NCI-H2227 (cell line): ENCODE data around the gene POPDC3.
"Not testable (repeated sequence)": the region's sequence is repeated elsewhere in the genome, so short reads cannot be mapped to it uniquely, and the experiment has no call there.

Source experiments
- DNase-seq: peaks from one replicate; lab custom pipeline; 2025; ENCODE audit not compliant: unreplicated experiment; lab: John Stamatoyannopoulos, UW

POPDC3 gene, protein sequence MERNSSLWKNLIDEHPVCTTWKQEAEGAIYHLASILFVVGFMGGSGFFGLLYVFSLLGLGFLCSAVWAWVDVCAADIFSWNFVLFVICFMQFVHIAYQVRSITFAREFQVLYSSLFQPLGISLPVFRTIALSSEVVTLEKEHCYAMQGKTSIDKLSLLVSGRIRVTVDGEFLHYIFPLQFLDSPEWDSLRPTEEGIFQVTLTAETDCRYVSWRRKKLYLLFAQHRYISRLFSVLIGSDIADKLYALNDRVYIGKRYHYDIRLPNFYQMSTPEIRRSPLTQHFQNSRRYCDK

DNA sequence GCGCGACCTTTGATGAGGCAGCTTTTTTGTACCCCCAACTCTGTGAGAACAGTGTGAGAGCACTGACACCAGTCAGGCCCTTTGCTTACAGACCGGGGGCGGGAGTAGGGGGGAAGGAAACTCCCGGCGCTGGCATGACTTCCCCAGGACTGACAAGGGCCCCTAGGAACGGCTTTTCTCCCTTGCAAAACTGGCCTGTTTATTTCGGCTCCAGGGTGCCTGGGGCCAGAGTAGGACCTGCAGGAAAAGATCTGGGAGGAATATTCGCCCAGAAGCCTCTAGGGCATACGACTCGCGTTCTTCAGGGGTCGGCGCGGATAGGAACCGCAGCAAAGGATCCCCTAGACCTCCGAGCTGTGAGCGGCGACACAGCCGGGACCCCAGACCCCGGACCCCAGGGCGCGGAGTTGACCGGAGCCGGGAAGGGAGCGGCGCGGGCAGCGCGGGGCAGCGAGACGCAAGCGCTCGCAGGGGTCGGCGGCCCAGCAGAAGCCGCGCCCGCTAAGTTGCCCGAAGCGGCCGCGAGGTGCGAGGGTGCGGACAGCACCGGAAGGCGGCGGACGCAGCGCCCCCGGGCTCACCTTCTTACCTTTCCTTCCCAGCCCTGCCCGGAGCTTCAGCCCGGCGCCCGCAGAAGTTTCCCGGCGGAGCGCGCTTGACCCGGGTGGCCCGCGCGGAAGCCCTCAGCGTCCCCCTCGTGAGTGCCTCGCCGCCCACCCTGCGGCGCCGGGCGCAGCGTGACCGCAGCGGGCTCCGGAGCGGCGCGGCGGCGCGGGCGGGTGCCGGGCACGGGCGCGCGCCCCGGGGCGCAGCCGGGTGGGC is at the start of gene POPDC3:
Gene POPDC3 (minus strand): TSS at position 771 of the 822 bp plus-strand sequence. CDS start 18,105 bp downstream, outside the sequence.
- peak; percentile 67 for DNase-seq

DNA sequence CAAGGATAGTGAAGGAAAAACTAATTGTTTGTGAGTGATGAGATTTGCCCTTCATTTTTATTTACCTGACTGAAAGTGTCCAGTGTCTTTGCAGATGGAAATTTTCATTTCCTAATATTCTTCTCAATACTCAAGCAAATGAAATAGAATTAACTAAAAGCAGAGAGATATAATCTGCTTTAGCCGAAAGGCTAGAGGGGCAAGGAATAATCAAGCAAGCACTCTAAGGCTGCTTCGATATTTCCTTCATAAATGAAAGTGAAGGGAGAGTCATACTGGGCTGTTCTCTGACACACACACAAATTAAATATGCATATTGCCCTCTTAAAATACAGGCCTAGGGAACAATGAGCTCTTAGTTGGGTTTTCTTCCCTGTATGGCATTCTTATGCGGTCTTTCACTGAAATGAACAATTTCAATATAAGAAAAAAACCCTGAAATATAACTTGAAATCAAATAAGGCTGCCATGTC is 47.5 kb upstream of the POPDC3 start:
- no peak for DNase-seq

DNA sequence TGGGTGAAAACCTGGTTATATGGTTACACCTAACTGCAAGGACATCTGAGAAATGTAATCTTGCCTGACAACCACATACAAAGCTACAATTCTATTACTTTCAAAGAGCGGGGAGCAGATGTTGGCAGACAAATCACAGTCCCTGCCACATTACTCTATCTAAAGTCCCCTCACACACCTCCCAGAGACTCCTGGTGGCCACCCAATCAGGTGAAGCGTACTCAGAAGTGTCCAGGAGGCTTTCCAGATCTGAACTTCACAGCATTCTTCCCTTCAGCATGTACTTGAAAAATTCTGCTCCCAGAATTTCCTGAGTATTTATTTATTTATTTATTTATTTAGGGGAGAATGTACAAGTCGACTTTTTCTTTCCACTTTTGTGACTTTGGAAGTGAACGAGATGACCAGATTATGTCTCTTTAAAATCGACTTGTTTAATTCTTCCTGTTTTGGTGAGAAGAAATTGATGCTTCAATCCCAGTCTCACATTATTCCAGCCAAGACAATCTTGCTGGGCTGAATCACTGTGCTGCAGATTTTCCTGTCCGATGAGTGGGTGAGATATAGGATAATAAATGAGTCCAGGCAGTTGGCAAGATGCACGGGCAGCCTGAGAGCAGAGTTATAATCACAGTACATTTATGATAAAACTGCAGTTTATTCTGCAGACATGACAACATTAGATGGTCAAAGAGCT is 46.9 kb upstream of the POPDC3 start:
- no peak for DNase-seq

DNA sequence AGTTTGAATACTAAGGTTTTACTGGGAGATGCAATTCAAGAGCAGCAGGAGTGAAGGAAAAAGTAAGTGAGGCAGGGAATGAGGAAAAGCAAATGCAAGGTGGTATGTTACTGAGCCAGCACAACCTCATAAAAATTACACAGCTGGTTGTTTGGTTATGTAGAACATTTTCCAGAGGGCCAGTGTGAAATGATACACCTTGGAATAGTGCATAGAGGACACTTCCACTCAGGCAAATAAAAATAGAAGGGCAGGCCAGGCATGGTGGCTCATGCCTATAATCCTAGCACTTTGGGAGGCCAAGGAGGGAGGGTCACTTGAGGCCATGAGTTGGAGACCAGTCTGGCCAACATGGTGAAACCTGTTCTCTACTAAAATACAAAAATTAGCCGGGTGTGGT is 43.4 kb upstream of the POPDC3 start:
- no peak for DNase-seq

DNA sequence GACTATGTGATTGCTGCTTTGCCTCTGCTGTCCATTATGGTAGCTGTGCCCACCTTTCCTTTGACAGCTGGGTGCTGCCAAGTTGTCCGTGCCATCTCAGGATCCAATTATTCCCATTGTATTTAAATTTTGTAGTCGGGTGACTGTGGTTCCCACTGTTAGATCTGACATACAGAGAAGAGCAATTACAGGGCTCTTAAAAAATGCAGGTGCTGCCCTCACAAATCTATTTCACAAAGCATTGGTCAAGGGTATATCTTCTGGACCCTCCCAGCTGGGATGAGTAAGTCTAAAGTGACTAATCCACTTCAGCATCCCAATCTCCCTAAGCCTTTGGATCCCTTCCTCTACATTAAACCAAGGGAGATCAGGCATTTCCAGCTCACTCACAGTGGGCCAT is 41.4 kb upstream of the POPDC3 start:
- DNase-seq, result not testable (repeated sequence)

DNA sequence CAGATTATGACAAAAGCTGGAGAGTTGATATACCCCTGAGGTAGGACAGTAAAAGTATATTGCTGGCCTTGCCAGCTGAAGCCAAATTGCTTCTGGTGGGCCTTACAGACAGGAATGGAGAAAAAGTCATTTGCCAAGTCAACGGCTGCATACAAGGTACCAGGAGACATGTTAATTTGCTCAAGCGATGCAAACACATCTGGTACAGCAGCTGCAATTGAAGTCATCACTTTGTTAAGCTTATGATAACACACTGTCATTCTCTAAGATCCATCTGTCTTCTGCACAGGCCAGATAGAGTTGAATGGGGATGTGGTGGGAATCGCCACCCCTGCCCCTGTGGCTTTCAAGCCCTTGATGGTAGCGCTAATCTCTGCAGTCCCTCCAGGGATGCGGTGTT is 40.4 kb upstream of the POPDC3 start:
- DNase-seq, result no peak

DNA sequence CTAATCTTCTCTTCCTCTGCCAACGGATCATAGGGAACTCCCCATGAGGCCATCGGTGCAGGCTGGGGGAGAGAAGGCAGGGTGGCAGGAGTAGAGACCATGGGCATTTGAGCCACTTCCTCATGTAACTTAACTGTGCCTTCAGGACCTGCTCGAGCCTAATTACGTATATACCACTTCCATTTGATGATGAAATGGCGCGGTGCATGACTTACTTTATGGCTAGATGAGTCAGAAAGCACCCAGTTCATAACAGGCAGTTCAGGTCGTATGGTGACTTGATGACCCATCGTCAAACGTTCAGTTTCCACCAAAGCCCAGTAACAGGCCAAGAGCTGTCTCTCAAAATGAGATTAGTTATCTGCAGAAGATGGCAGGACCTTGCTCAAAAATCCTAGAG is 39.4 kb upstream of the POPDC3 start:
- DNase-seq, result not testable (repeated sequence)

DNA sequence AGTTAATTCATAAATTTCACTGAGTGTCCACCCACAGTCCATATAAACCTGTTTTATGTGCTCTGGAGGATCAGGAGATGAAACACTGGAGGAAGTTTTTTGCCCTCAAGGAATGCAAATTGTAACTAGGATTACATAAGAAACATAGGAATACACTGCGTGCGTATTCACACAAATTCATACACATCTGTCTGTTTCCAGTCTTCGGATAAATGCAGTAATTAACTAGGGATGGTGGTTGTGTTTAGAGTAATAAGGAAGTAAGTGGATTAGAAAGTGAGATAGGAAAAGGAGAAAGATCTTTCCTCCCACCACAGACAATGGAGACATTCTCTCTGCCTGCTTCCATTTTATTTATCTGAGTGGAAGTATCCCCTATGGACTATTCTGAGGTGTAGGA is 35.7 kb upstream of the POPDC3 start:
- no peak for DNase-seq

DNA sequence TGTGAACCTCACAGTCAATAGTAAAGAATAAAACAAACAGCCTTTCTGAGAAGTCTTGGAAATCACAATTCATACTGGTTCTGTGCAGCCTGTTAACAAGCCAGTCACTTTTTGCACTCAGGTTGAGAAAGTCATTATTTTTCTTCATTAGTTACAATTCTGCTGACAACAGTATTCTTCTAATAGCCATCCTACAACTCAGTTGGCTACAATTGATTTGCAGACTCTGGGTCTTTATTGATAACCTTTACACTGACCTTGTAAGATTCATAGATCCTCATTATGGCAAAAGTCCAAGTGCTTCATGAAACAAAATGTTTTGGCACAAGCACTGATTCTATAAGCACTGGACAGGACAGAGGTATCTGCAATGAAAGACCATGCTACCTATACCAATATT is 34.9 kb upstream of the POPDC3 start:
- no peak for DNase-seq

DNA sequence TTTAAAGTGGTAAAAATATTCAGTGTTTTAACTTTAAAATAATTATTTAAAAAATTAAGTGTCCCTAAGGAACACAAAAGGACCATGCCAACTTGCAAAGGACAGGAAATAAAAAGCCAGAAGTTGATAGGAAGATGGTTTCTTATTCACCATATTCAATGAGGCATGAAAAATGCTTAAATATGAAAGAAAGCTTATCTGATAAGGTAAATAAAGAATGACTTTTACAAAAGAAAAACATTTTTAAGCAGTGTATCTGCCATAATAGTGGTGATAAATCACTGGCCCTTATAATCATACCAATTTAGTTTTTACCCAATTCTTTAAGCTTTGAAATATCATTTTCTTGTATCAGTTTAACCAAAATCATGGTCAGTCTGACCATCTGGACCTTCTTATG is 33.5 kb upstream of the POPDC3 start:
- no peak for DNase-seq

DNA sequence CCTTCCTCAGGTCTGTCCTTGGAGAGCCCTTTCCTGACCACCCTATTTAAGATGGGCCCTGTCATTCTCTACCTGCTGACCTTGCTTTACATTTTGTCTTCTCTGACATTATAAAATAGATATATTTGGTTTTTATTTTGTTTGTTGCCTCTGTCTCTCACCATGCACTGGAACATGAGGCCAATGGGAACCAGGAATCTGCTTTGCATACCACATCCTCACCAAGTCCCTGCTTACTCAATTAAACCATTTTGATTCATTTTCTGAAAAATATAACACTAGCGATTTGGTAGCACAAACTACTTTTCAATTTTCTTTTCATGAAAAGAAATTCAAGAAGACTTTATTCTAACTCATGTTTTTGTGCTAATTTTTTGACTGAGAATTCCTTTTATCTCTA is 32.8 kb upstream of the POPDC3 start:
- DNase-seq, result no peak

DNA sequence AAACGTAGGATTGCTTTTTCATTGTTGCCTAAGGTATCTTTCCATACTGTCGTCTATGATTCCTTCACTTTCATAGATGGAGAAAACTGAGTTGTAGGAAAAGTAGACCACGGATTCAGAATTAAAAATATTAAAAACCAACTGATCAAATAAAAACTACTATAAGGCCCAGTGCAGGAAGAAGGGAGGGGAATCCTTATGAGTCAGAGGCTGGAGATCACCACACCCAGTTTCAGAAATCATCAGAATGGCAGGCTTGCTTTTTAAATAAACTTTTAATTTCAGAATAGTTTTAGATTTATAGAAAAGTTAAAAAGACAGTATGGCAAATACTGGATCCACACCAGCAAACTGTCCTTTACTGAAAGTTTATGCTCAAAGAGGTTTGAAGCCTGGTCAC is 32.0 kb upstream of the POPDC3 start:
- DNase-seq, result no peak

DNA sequence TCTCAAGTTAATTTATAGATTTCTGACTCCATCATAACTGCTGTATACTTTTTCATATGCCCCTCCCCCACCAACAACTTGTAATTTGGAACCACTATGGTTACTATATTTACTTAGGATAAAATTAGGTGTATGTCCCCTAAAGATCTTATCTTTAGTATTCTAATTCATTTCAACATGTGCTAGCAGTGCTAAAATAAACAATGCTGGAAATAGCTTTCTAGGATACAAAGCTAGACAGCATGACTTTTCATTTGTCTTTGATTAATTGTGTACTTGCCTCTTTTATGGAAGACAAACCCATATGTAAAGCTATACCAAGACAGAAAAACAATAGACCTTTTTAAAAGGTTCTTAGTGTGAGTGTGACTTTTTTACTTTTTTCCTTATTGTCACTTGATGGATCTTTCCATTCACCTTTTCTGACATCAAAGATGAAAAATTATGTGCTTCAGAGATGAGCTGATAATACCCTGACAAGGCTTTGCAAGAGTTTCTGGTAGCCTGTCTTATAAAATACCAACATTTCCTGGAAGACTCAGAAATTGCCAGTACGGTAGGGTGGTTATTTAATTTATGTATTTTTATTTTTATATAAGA is 31.2 kb upstream of the POPDC3 start:
- no peak for DNase-seq

DNA sequence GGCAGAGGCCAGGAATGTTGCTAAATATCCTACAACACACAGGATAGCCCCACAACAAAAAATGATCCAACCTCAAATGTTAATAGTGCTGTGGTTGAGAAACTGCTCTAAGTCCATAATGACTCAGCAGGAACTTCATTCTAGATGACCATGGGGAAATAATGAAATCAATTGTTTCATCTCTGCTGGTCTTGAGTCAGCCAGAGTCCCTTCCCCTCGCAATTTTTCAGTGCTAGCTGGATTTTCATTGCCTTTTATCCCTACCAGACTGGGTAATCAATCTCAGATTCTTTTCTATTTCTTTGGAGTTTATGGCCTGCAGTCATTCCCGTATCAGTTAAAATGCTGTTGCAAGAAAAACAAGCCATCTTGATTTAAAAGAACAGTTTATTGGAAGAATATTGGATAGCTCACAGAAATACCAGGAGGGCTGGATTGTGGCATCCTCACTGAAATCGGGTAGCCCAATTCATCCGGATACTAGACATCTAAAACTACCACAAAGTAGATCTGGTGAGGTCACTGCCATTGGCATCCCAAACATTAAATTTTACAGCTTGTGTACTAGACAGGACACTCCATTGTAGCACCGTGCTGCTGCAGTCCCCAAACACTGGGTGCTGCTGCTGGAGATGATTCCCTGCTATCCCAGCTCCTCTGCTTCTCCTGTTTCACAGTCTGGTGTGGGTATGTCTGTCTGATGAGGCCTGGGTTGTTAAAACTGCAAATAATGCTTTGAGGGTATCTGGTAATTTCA is 30.3 kb upstream of the POPDC3 start:
- no peak for DNase-seq

DNA sequence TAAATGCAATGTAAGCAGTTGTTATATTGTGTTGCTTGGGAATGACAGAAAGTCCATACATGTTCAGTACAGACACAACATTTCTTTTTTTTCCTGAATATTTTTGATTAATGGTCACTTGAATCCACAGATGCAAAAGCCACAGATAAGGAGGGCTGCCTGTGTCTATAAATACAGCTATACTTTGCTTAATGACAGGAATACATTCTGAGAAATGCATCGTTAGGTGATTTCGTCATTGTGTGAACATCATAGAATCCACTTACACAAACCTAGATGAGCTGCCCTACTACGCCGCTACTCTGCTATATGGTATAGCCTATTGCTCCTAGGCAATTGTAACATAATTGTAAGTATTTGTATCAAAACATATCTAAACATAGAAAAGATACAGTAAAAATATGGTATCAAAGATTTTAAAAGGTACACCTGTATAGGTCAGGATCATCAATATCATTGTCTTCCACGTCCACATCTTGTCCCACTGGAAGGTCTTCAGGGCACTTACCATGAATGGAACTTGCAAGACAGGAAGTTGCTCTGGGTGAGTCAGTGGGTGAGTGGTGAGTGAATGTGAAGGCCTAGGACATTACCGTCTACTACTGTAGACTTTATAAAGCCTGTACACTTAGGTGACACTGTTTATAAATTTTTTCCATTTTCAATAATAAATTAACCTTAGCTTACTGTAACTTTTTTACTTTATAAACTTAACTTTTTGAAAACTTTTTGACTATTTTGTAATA is 27.9 kb upstream of the POPDC3 start:
- DNase-seq, result no peak

DNA sequence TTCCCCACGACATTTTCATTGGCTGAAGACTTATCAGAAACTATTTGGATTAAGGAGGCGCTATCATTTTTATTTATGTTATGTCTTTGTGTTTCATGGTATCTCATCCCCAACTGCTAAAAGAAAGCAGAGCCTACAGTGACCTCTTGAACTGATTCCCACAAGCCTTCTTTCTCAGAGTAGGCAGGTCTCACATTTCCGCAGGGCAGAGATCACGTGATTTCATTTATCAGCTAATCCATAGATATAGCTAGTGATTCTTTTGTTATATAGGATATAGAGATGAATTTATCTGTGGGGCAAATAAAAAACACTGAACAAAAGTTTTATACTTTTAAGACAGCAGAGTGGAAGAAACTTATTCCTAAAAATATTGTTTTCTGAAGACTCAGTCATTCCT is 25.0 kb upstream of the POPDC3 start:
- DNase-seq, result no peak

DNA sequence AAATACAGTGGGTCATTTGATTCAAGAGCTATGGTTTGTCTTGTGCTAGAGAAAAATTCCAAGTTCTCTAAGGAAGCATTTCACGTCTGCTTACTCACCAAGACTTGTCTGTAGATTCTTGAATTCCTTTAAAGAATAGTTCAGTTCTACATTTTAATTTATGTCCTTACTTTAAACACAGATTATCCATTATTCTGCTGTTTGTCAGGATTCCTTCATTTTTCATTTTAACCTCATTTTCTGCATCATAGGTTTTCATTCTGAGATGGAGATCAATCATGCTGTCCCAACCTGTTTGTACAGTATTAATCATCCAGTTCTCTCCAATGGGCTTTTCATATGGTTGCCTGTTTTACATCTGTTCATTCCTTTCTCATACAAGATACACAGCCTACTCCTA is 24.5 kb upstream of the POPDC3 start:
- DNase-seq, result no peak

DNA sequence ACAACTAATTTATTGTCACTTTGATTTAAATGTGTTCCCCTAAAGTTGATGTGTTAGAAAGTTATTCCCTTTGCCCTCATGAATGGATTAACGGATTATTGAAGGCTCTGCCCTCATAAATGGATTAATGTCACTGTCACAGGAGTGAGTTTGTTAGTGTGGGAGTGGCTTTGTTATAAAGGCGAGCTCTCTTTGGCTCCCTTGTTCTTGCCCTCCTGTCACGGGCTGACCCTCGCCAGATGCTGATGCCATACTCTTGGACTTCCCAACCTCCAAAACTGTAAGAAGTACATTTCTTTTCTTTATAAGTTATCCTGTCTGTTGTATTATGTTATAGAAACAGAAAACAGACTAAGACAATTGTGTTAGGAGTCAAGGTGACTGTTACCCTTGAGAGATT is 22.7 kb upstream of the POPDC3 start:
- no peak for DNase-seq

DNA sequence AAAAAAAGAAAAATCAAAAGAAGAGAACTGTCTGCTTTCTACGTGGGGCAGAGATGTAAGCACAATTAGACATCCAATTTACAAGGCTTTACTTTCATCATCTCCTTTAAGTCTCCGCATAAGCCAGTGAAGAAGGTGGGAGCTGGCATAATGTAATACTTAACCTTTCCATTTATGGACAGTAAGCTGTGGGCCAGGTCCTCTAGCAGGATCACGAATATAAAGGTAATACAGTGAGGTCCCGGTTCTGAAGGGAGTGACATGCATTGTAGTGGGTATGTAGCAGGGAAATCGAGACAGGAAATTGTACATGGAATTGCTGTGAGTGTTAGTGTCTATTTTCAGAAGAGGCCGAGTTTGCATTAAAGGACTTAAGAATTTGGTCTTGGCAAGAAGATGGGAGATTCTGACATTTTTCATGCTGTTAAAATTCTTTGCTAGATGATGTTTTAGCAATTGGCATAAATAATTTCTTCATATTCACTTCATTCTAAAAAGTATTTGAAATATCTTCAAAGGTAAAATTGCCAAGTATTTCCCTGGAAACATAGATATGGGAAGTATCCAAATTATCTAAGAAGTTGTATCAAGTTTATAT is 20.4 kb upstream of the POPDC3 start:
- DNase-seq, result no peak

DNA sequence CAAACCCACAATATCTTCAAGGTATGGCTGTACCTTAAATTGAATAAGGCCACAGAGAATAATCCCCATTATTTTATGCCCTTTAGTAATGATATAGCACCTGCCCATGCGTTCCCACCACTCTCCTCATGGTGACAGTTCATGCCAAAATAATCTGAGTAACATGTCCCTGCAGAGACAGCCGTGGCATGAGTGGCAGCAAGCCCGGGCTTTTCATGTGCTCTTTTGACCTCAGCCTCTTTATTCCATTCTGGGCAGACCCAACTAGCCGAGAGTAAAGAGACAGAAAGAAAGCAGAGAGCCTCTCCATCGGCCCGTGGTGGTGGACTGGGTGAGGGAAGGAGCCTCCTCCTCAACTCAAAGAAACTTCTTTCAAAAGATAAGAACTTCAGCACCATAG is 19.9 kb upstream of the POPDC3 start:
- no peak for DNase-seq
